ENCODE measurements around the gene SYNJ1.

The SYNJ1 gene

GRCh38 chr21:32608851-32609250 is 119.0 kb downstream of the SYNJ1 start:
- Histone ChIP-seq H3K4me3 (ENCODE audit: low read depth in 1 of 2, low read length in 1 of 2) (no peak overlapping the region), H3K9me3 (no peaks in the 10 kb centered on the region), H3K27ac (no peak overlapping the region), H3K36me3 (peaks cover 28% of the 10 kb centered on the region), H3K27me3 (peaks cover 4% of the 10 kb centered on the region), H3K4me1 (ENCODE audit: control insufficient read depth in 1 of 2, insufficient read depth in 1 of 2, low read depth in 1 of 2, low read length in 1 of 2) (peaks cover 12 to 17% of the 10 kb centered on the region in 2 experiments)
- no peak for TF ChIP-seq CTCF (IDR thresholded peaks at IDR 0.05)

GRCh38 chr21:32605469-32605868 is 122.3 kb downstream of the SYNJ1 start:
- Histone ChIP-seq H3K27ac (no peak overlapping the region), H3K4me3 (ENCODE audit: low read depth in 1 of 2, low read length in 1 of 2) (no peak overlapping the region), H3K4me1 (ENCODE audit: control insufficient read depth in 1 of 2, insufficient read depth in 1 of 2, low read depth in 1 of 2, low read length in 1 of 2) (no peaks in the 10 kb centered on the region), H3K27me3 (no peaks in the 10 kb centered on the region), H3K9me3 (no peaks in the 10 kb centered on the region), H3K36me3 (peaks cover 47% of the 10 kb centered on the region)
- no peak for TF ChIP-seq CTCF (IDR thresholded peaks at IDR 0.05)

- Histone ChIP-seq H3K4me1 (ENCODE audit: control insufficient read depth in 1 of 2, insufficient read depth in 1 of 2, low read depth in 1 of 2, low read length in 1 of 2) (no peaks in the 10 kb centered on the region), H3K27me3 (no peaks in the 10 kb centered on the region), H3K27ac (no peak overlapping the region), H3K4me3 (ENCODE audit: low read depth in 1 of 2, low read length in 1 of 2) (no peak overlapping the region), H3K36me3 (peaks cover 54% of the 10 kb centered on the region), H3K9me3 (no peaks in the 10 kb centered on the region)
- no peak for TF ChIP-seq CTCF (IDR thresholded peaks at IDR 0.05)
Measured at GRCh38 chr21:32604464-32604863, 123.3 kb downstream of the SYNJ1 start.

GRCh38 chr21:32603131-32603530 is 124.7 kb downstream of the SYNJ1 start:
- H3K4me3 ChIP-seq (ENCODE audit: low read depth in 1 of 2, low read length in 1 of 2): no peak overlapping the region
- H3K27ac ChIP-seq: no peak overlapping the region
- peaks cover 59% of the 10 kb centered on the region for H3K36me3 ChIP-seq
- H3K9me3 ChIP-seq: no peaks in the 10 kb centered on the region
- TF ChIP-seq CTCF (IDR thresholded peaks at IDR 0.05): no peak
- no peaks in the 10 kb centered on the region for H3K27me3 ChIP-seq
- H3K4me1 ChIP-seq (ENCODE audit: control insufficient read depth in 1 of 2, insufficient read depth in 1 of 2, low read depth in 1 of 2, low read length in 1 of 2): no peaks in the 10 kb centered on the region

- Histone ChIP-seq H3K36me3 (peaks cover 59% of the 10 kb centered on the region), H3K27me3 (no peaks in the 10 kb centered on the region), H3K4me3 (ENCODE audit: low read depth in 1 of 2, low read length in 1 of 2) (no peak overlapping the region), H3K9me3 (no peaks in the 10 kb centered on the region), H3K27ac (no peak overlapping the region), H3K4me1 (ENCODE audit: control insufficient read depth in 1 of 2, insufficient read depth in 1 of 2, low read depth in 1 of 2, low read length in 1 of 2) (no peaks in the 10 kb centered on the region)
- TF ChIP-seq CTCF (IDR thresholded peaks at IDR 0.05): no peak
Measured at GRCh38 chr21:32602099-32602498, 125.7 kb downstream of the SYNJ1 start.

- Histone ChIP-seq H3K4me1 (ENCODE audit: control insufficient read depth in 1 of 2, insufficient read depth in 1 of 2, low read depth in 1 of 2, low read length in 1 of 2) (no peaks in the 10 kb centered on the region), H3K36me3 (peaks cover 38% of the 10 kb centered on the region), H3K27ac (no peak overlapping the region), H3K9me3 (no peaks in the 10 kb centered on the region), H3K27me3 (no peaks in the 10 kb centered on the region), H3K4me3 (ENCODE audit: low read depth in 1 of 2, low read length in 1 of 2) (no peak overlapping the region)
- no peak for TF ChIP-seq CTCF (IDR thresholded peaks at IDR 0.05)
Measured at GRCh38 chr21:32599526-32599925, 128.3 kb downstream of the SYNJ1 start.

Data from neutrophil (primary cell).